Chondrocyte (in vitro differentiated cells): ENCODE data around the gene ENPP6. TPM values are rescaled to one million over a fixed set of nuclear protein-coding genes. Genes with fewer than 3 reads are reported as not detected.
A peak's percentile ranks its signal among the peaks of the same experiment; 100 is the strongest.

Experiments used
- DNase-seq: peaks from one replicate; pipeline ENCODE4 v3.0.0; 2021; ENCODE audit warnings: mixed read lengths, low spot score
- H3K27ac Mint-ChIP-seq: one replicate; pipeline ENCODE4 v1.8.0; 2021; ENCODE audit warnings: mild to moderate bottlenecking, moderate library complexity, mixed read lengths; ENCODE audit not compliant: unreplicated experiment
- H3K27me3 Mint-ChIP-seq: 2 replicates; pipeline ENCODE4 v1.8.0; 2021; ENCODE audit warnings: low read depth, mixed read lengths
- H3K36me3 Mint-ChIP-seq: 2 replicates; pipeline ENCODE4 v1.8.0; 2021; ENCODE audit warnings: low read depth, mixed read lengths
- H3K4me1 Mint-ChIP-seq: 2 replicates; pipeline ENCODE4 v1.8.0; 2021; ENCODE audit warnings: low read depth, mild to moderate bottlenecking, mixed read lengths
- H3K4me3 Mint-ChIP-seq: one replicate; pipeline ENCODE4 v1.8.0; 2021; ENCODE audit warnings: mild to moderate bottlenecking, moderate library complexity, mixed read lengths; ENCODE audit not compliant: unreplicated experiment
- H3K9me3 Mint-ChIP-seq: 2 replicates; pipeline ENCODE4 v1.8.0; 2021; ENCODE audit warnings: low read depth, mixed read lengths
- long read RNA-seq: library from polyadenylated mRNA; stranded (forward); transcript quantifications from one replicate; pipeline ENCODE4 v2.0.0, GENCODE V29; 2021
- total RNA-seq: library from RNA; stranded (reverse); gene quantifications from 3 replicates; pipeline ENCODE4 v1.2.1, GENCODE V29; 2021
- TF ChIP-seq, protein P1 (sequence below): fragments of 200-600 bp; sonication (generic); IDR thresholded peaks from 2 replicates; pipeline ENCODE4 v1.5.0; 2021; ENCODE audit warnings: antibody characterized with exemption, mild to moderate bottlenecking, moderate library complexity

The ENPP6 gene
- total RNA-seq: not detected in 3 replicates
- long read RNA-seq: 0 reads

DNA sequence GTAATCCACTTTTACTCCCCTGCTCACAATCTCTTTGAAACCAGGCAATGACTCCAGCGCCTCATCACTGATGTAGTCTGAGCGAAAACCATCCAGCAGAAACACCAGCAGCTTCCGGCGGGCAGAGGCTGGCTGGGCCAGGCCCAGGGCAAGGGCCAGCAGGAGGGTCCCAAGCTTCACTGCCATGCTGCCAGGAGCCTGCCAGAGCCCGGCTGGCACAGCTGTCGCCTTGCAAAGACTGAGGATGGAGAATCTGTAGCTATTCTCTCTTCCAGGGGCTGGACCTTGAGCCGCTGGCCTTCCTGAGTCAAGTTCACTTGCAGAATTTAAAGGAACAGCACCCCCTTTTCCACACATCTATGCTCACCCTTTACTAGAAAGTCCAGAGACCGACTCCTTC, at the start of gene ENPP6:
TSS of gene ENPP6 (minus strand) at position 240 of the 400 bp plus-strand sequence. CDS start at position 186, 54 bp downstream.
- no peak for DNase-seq
- no peaks in the 10 kb centered on the region for H3K36me3 Mint-ChIP-seq
- peaks cover 15% of the 10 kb centered on the region for H3K27me3 Mint-ChIP-seq
- no peaks in the 10 kb centered on the region for H3K9me3 Mint-ChIP-seq
- TF ChIP-seq, protein P1, sequence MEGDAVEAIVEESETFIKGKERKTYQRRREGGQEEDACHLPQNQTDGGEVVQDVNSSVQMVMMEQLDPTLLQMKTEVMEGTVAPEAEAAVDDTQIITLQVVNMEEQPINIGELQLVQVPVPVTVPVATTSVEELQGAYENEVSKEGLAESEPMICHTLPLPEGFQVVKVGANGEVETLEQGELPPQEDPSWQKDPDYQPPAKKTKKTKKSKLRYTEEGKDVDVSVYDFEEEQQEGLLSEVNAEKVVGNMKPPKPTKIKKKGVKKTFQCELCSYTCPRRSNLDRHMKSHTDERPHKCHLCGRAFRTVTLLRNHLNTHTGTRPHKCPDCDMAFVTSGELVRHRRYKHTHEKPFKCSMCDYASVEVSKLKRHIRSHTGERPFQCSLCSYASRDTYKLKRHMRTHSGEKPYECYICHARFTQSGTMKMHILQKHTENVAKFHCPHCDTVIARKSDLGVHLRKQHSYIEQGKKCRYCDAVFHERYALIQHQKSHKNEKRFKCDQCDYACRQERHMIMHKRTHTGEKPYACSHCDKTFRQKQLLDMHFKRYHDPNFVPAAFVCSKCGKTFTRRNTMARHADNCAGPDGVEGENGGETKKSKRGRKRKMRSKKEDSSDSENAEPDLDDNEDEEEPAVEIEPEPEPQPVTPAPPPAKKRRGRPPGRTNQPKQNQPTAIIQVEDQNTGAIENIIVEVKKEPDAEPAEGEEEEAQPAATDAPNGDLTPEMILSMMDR: no peak
- H3K4me3 Mint-ChIP-seq: no peak within 1 kb of the TSS
- peaks cover 8% of the 10 kb centered on the region for H3K4me1 Mint-ChIP-seq
- no peak within 1 kb of the TSS for H3K27ac Mint-ChIP-seq

DNA sequence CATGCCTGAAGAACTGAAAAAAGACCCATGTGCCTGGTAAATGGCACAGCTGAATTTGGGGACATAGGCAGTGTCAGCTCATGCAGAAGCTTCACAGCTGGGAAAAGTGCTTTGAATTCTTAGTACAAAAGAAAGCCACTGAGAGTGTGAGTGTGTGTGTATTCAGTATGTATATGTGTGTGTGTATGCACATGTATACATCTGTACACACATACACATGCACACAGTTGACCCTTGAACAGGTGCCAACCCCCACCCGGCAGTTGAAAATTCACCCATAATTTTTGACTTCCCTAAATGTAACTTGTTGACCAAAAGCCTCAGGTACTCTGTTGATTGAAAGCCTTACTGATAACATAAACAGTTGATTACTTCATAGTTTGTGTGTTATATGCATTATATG, 49.5 kb upstream of the ENPP6 start:
- H3K4me3 Mint-ChIP-seq: peak overlapping the region; percentile 57
- H3K4me1 Mint-ChIP-seq: peaks cover 31% of the 10 kb centered on the region
- TF ChIP-seq, protein P1: no peak
- peak overlapping the region; percentile 55 for H3K27ac Mint-ChIP-seq
- H3K27me3 Mint-ChIP-seq: no peaks in the 10 kb centered on the region
- no peaks in the 10 kb centered on the region for H3K36me3 Mint-ChIP-seq
- H3K9me3 Mint-ChIP-seq: no peaks in the 10 kb centered on the region
- DNase-seq: no peak

DNA sequence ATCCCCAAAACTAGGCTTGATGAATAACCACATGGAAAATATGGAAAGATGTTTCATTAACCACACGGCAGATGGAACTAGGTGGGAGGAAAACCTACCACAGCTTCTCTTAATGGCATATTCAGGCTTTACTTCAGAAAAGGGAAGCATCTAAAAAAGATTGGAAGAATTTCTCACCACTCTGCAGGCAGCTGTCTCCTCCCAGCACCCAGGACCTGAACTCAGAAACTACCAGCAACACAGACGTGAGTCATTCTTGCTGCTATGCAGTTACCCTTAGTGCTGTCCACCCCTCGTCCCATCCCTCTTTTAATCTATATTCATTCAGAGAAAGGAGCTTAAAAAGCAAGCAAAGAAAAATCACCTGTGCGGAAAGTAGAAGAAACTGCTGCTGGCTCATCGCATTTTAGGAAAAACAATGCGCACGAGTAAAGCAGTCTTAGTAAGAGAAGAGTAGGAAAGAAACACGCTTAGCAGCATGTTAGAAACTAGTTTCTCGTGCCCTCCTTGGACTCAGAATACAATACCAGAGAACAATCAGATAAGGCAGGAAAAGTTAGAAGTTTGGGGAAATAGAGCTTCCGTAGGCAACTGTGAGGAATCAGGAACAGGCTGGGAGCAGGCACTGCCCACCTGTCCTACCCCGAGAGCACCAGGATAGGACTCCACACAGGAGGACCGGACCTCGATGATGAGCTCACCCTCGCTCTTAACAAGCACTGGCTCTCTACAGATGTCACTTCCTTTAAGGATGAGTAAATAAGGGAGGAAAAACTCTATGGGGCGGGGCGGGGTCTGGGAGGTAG, 48.1 kb upstream of the ENPP6 start:
- Mint-ChIP-seq H3K9me3 (no peaks in the 10 kb centered on the region), H3K4me3 (no peak overlapping the region), H3K36me3 (no peaks in the 10 kb centered on the region), H3K27me3 (no peaks in the 10 kb centered on the region), H3K4me1 (peaks cover 31% of the 10 kb centered on the region), H3K27ac (peak overlapping the region; percentile 4)
- TF ChIP-seq, protein P1: no peak
- DNase-seq: no peak

DNA sequence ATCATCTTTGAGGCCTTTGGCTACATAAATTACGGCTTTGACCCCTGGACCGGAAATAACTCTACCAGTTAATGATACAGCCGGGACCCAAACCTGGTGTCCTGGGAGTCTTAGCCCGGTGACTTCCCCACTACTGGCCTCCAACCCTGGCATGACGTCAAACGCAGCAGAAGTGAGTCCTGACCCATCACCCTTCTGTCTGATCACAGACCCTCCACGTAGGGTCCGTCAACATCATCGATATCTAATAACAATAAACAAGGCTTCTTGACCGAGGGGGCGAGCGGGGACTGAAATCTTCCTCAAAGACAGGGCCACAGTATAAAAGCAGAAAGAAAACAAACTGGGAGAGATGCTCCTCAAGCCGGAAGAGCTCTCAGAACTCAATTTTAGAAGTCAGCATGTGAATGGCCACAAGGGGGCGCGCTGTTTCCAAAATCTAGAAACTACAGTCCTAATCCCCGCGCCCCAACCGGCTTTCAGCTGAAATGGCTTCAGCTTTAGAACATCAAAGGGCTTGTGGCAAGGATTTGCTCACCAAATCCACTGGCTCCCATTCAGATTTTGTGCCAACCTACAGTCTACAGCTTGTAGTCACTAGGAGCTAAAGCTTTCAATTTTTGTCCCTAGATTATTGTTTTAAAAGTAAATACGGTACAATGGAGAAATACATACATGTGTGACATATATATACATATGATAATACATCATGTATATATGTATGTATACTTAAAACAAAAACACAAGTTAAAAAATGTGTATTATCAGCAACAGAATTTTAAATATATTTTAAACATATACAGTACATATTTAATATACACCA, 46.4 kb upstream of the ENPP6 start:
- Mint-ChIP-seq H3K27me3 (no peaks in the 10 kb centered on the region), H3K36me3 (no peaks in the 10 kb centered on the region), H3K4me3 (no peak overlapping the region), H3K27ac (no peak overlapping the region), H3K9me3 (no peaks in the 10 kb centered on the region), H3K4me1 (peaks cover 31% of the 10 kb centered on the region)
- TF ChIP-seq, protein P1: peak; percentile 95
- no peak for DNase-seq

DNA sequence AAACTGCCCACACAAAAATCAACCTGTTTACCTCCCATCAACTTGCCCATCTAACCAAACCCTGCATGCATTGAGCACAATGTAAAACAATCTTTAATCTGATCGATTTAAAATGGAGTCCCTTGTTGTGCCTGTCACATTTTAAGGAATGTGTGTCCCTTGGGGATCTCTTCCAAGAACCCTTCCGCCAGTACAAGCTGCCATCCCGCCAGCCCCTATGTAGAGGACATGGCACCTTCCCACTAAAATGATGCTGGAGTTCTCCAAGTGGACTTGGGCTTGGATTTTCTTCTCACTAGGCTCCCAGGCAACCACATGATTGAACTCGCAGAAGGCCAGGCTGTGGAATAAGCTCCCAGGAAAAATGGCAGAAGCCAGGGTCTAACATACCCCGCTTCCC, 45.8 kb upstream of the ENPP6 start:
- TF ChIP-seq, protein P1: no peak

More for the DNA sequence above, 45.8 kb upstream of the ENPP6 start:
- Mint-ChIP-seq H3K4me3 (no peak overlapping the region), H3K27ac (no peak overlapping the region), H3K36me3 (no peaks in the 10 kb centered on the region), H3K9me3 (no peaks in the 10 kb centered on the region), H3K4me1 (peaks cover 26% of the 10 kb centered on the region), H3K27me3 (no peaks in the 10 kb centered on the region)
- DNase-seq: no peak
